Muscle of arm (tissue), 12 donors: ENCODE results near the gene DUSP14. TPM values are rescaled to one million over a fixed set of nuclear protein-coding genes. Genes with fewer than 3 reads are reported as not detected.

ENCODE experiments used
- DNase-seq: peaks from one replicate; pipeline ENCODE4 v3.0.0-alpha.2; 2013
- polyA plus RNA-seq, 12 donors: library from polyadenylated mRNA; unstranded; fragments of 120-200 nt; gene quantifications; one replicate each; pipeline ENCODE4 v1.2.1, GENCODE V29; 2013; ENCODE audit not compliant: insufficient read length in 12 of 12

Gene DUSP14
- polyA plus RNA-seq, 12 donors, result 6.1 to 15.1 (median 10.5) TPM; not detected in 1

- DNase-seq, result no peak
Measured at GRCh38 chr17:37512442-37513068, 22.9 kb downstream of the DUSP14 start.

GRCh38 chr17:37513711-37514110, 24.0 kb downstream of the DUSP14 start:
- no peak for DNase-seq

- no peak for DNase-seq
Measured at GRCh38 chr17:37516127-37516571, 26.5 kb downstream of the DUSP14 start.

- DNase-seq, result no peak
Measured at GRCh38 chr17:37517881-37518280, 28.2 kb downstream of the DUSP14 start.

GRCh38 chr17:37518826-37519225, 29.1 kb downstream of the DUSP14 start:
- DNase-seq, result no peak

GRCh38 chr17:37519251-37519985, 29.7 kb downstream of the DUSP14 start:
- no peak for DNase-seq

- no peak for DNase-seq
Measured at GRCh38 chr17:37520174-37520573, 30.5 kb downstream of the DUSP14 start.

- no peak for DNase-seq
Measured at GRCh38 chr17:37521821-37522220, 32.1 kb downstream of the DUSP14 start.

GRCh38 chr17:37523715-37524219, 34.1 kb downstream of the DUSP14 start:
- no peak for DNase-seq

GRCh38 chr17:37527249-37527851, 37.7 kb downstream of the DUSP14 start:
- peak; percentile 52 for DNase-seq

- no peak for DNase-seq
Measured at GRCh38 chr17:37530420-37530819, 40.7 kb downstream of the DUSP14 start.

- DNase-seq, result no peak
Measured at GRCh38 chr17:37532756-37533155, 43.1 kb downstream of the DUSP14 start.

- no peak for DNase-seq
Measured at GRCh38 chr17:37535906-37536305, 46.2 kb downstream of the DUSP14 start.

GRCh38 chr17:37538981-37539659, 49.4 kb downstream of the DUSP14 start:
- DNase-seq, result no peak

GRCh38 chr17:37541880-37542660, 52.4 kb downstream of the DUSP14 start:
- no peak for DNase-seq

- DNase-seq, result no peak
Measured at GRCh38 chr17:37543637-37544052, 54.0 kb downstream of the DUSP14 start.

GRCh38 chr17:37545486-37545885, 55.8 kb downstream of the DUSP14 start:
- no peak for DNase-seq

- DNase-seq, result peak; percentile 77
Measured at GRCh38 chr17:37546302-37546701, 56.6 kb downstream of the DUSP14 start.

- DNase-seq, result no peak
Measured at GRCh38 chr17:37547986-37548385, 58.3 kb downstream of the DUSP14 start.

- DNase-seq, result no peak
Measured at GRCh38 chr17:37551788-37552187, 62.1 kb downstream of the DUSP14 start.

- DNase-seq, result no peak
Measured at GRCh38 chr17:37553401-37553966, 63.8 kb downstream of the DUSP14 start.
